GM12872 (cell line): Measurements from ENCODE around the gene EEA1.

Source experiments
- CTCF ChIP-seq: IDR thresholded peaks from 3 replicates; pipeline ENCODE4 v1.5.1; 2011; ENCODE audit warnings: low read depth, mild to moderate bottlenecking, low read length, moderate library complexity; ENCODE audit not compliant: insufficient read depth

Gene EEA1

GRCh38 chr12:92961949-92962348 is 32.9 kb upstream of the EEA1 start:
- no peak for TF ChIP-seq CTCF

DNA sequence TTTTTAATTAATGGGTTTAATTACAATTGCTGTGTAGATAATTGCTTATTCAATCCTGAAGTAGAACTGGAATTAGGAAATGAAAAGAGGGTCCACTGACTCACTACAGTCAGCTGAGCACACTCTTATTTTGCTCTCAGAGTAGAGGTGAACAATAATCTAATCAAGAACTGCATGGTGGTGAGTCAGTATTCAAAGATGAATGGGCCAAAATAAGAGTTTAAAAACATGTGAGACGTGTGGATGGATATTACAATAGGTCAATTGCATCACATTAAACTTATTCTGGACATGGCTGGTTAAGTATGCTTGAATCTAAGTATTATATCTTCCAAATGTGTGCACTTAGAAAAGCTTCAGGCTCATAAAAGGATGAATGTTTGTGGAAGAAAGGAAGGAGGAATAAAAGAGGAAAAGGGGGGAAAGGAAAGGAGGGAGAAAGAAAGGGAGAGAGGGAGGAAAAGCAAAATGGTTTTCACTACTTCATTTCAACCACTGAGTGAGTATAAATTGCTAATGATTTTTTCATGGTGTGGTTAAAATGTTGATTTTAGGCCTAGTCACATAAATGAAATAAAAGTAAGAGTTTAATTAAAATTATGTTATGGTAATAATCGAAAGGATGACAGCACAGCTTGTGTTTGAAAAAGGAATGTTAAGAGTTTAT is 27.0 kb upstream of the EEA1 start:
- no peak for TF ChIP-seq CTCF

DNA sequence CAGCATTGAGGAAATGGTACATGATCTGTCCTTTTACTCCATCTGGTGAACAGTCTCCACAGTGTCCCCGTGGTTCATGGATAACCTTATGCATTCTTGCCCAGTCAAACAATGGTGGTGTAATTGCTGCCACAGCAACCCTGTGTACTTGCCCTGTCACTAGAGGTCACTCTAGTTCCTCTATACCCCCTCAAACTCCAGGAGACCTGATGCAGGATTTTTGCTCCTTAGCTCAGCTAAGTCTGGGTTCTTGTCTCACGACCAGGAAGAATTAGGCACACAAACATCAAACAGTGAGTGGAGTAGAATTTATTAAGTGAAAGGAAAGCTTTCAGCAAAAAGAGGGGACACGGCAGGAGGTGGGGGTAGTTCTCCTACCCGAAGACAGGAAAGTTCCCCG is 24.7 kb upstream of the EEA1 start:
- TF ChIP-seq CTCF: 0 out of 3 replicates have a peak, but pooled peaks have one; percentile 13

DNA sequence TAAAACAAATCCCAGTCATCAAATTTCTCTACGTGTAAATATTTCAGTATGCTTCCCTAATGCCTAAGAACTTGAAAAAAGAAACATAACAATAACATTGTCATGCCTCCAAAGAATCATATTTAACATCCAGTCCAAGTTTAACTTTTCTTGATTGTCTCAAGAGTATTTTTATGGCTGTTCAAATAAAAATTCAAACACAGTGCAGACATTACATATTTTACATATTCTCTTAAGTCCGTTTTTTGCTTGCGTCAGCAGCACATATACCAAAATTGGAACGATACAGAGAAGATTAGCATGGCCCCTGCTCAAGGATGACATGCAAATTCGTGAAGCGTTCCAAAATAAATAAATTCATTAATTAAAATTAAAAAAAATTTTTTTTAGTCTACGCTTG is 23.3 kb upstream of the EEA1 start:
- TF ChIP-seq CTCF: no peak

DNA sequence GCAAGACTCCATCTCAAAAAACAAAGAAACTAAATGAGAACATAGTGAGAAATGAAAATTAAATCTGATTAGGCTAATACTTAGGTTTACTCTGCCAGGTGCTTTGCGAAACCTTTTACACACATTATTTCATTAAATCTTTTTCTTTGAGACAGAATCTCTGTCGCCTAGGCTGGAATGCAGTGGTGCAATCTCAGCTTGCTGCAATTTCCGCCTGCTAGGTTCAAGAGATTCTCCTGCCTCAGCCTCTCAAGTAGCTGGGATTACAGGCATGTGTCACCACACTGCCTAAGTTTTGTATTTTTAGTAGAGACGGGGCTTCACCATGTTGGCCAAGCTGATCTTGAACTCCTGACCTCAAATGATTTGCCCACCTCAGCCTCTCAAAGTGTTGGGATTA is 21.9 kb upstream of the EEA1 start:
- no peak for TF ChIP-seq CTCF

GRCh38 chr12:92950011-92950410 is 20.9 kb upstream of the EEA1 start:
- TF ChIP-seq CTCF: no peak

GRCh38 chr12:92949466-92949865 is 20.4 kb upstream of the EEA1 start:
- no peak for TF ChIP-seq CTCF

DNA sequence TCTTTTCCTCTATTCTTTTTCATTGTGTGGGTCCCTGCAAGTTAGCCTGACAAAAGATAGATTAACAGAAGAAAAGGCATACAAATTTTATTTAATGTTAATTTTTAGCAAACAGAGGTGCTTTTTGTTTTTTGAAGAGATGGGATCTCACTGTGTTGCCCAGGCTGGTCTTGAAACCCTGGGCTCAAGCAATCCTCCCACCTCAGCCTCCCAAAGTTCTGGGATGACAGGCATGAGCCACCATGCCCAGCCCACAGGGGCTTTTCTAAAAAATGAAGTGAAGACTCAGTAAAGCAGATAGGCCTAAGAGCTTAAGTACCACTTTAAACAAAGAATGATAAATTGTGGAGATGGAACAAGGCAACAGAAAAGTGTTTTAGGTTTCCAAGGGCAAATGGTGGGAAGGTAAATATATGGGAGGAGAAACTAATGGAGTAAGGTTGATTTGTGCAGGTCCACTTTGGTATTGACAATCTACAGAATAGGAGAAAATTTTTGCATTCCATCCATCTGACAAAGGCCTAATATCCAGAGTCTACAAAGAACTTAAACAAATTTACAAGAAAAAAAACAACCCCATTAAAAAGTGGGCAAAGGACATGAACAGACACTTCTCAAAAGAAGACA is 18.6 kb upstream of the EEA1 start:
- no peak for TF ChIP-seq CTCF
